HCT116 (cell line): ENCODE results near the gene CLCN3. TPM values are rescaled to one million over a fixed set of nuclear protein-coding genes. Genes with fewer than 3 reads are reported as not detected.

Source experiments
- ATAC-seq: fragments of 200-7000 bp; cut with Tn5 transposase; 2 replicates; pipeline ENCODE4 v1.9.1; 2020; ENCODE audit warnings: mild to moderate bottlenecking, moderate library complexity
- BruUV-seq: library from RNA; stranded (reverse); fragments of 400-500 nt; replicated peaks from 2 replicates; lab custom pipeline; 2021; lab: Mats Ljungman, UMichigan
- CTCF ChIA-PET: fragments of 300-600 bp; sonication (Branson Sonifier 250); formaldehyde crosslinking; loops from one replicate; lab custom pipeline; 2021; ENCODE audit warnings: antibody characterized with exemption; lab: Charles Lee
- POLR2A ChIA-PET: fragments of 300-600, 350-600 bp; sonication (Branson Sonifier 250); formaldehyde crosslinking; loops from one replicate; lab custom pipeline; 2021; ENCODE audit warnings: antibody characterized with exemption; lab: Charles Lee
- RAD21 ChIA-PET, 2 experiments: fragments of 300-600 bp; sonication (Branson Sonifier 250); formaldehyde crosslinking; loops; one replicate each; lab custom pipeline; 2023; ENCODE audit warnings: low total read pairs in 2 of 2; ENCODE audit not compliant: uncharacterized antibody in 2 of 2, unreplicated experiment in 2 of 2, low non-redundant PET in 1 of 2; lab: Charles Lee
- DNase-seq: peaks from one replicate; pipeline ENCODE4 v3.0.0-alpha.2; 2010; ENCODE audit warnings: low read depth, low spot score
- H2AFZ ChIP-seq: fragments of 200-600 bp; shearing (Covaris generic), sonication (generic); 2 replicates; pipeline ENCODE4 v1.6.1; 2017; ENCODE audit warnings: low read depth, mixed run types, mixed read lengths, antibody characterized with exemption, low read length; ENCODE audit not compliant: poor library complexity, severe bottlenecking
- H3K27ac ChIP-seq: 2 replicates; pipeline ENCODE4 v1.5.1; 2012; ENCODE audit warnings: low read depth, low read length
- H3K27me3 ChIP-seq: fragments of 200-600 bp; sonication (generic); 2 replicates; pipeline ENCODE4 v1.6.1; 2016; ENCODE audit warnings: mixed run types, low read length, mixed read lengths; ENCODE audit not compliant: insufficient read depth
- H3K36me3 ChIP-seq, 2 experiments: fragments of 200-500 bp in 1 of 2; fragments of 200-600 bp in 1 of 2; sonication (Bioruptor generic) in 1 of 2; sonication (generic) in 1 of 2; 2 replicates each; pipeline versions ENCODE4 v1.5.1 to v1.6.1; 2014 to 2016; ENCODE audit warnings: low read length in 2 of 2, inconsistent platforms in 1 of 2, mixed read lengths in 1 of 2, mixed run types in 1 of 2; ENCODE audit not compliant: insufficient read depth in 2 of 2, control insufficient read depth in 1 of 2
- H3K4me1 ChIP-seq, 2 experiments: fragments of 200-600 bp in 1 of 2; sonication (generic) in 1 of 2; 2 replicates each; pipeline versions ENCODE4 v1.5.1 to v1.6.1; 2012 to 2017; ENCODE audit warnings: low read length in 2 of 2, inconsistent platforms in 1 of 2, mild to moderate bottlenecking in 1 of 2, mixed read lengths in 1 of 2, mixed run types in 1 of 2, moderate library complexity in 1 of 2; ENCODE audit not compliant: insufficient read depth in 2 of 2, control insufficient read depth in 1 of 2
- H3K4me2 ChIP-seq: fragments of 200-600 bp; sonication (generic); 2 replicates; pipeline ENCODE4 v1.6.1; 2017; ENCODE audit warnings: mixed run types, low read length, mixed read lengths
- H3K4me3 ChIP-seq, 2 experiments: fragments of 200-600 bp in 1 of 2; sonication (generic) in 1 of 2; replicated peaks in 1 of 2; 2 replicates each; pipeline ENCODE4 v1.5.1; 2011 to 2016; ENCODE audit warnings: low read length in 2 of 2, control low read depth in 1 of 2, low read depth in 1 of 2, mild to moderate bottlenecking in 1 of 2, mixed read lengths in 1 of 2, mixed run types in 1 of 2
- H3K79me2 ChIP-seq: fragments of 200-600 bp; sonication (generic); 2 replicates; pipeline ENCODE4 v1.6.1; 2017; ENCODE audit warnings: mild to moderate bottlenecking, mixed run types, low read length, moderate library complexity, mixed read lengths; ENCODE audit not compliant: insufficient read depth
- H3K9ac ChIP-seq: fragments of 200-600 bp; sonication (generic); 2 replicates; pipeline ENCODE4 v1.6.1; 2016; ENCODE audit warnings: low read length, mixed read lengths
- H3K9me2 ChIP-seq: fragments of 200-600 bp; sonication (generic), shearing (Covaris generic); 2 replicates; pipeline ENCODE4 v1.6.1; 2017; ENCODE audit warnings: mixed run types, mild to moderate bottlenecking, moderate library complexity; ENCODE audit not compliant: insufficient read depth
- H3K9me3 ChIP-seq, 2 experiments: fragments of 200-500 bp in 1 of 2; fragments of 200-600 bp in 1 of 2; sonication (Bioruptor generic) in 1 of 2; sonication (generic) in 1 of 2; 2 replicates each; pipeline ENCODE4 v1.6.1; 2014 to 2017; ENCODE audit warnings: low read length in 2 of 2, mixed read lengths in 2 of 2, inconsistent platforms in 1 of 2, low read depth in 1 of 2, mild to moderate bottlenecking in 1 of 2, mixed run types in 1 of 2, moderate library complexity in 1 of 2; ENCODE audit not compliant: control insufficient read depth in 1 of 2, insufficient read depth in 1 of 2
- H4K20me1 ChIP-seq: fragments of 200-600 bp; sonication (generic), shearing (Covaris generic); 2 replicates; pipeline ENCODE4 v1.6.1; 2017; ENCODE audit warnings: mixed run types, mild to moderate bottlenecking, moderate library complexity; ENCODE audit not compliant: insufficient read depth
- ATF3 ChIP-seq: IDR thresholded peaks from 2 replicates; pipeline ENCODE4 v1.6.1; 2012
- CBX3 ChIP-seq: IDR thresholded peaks from 2 replicates; pipeline ENCODE4 v1.6.1; 2012; ENCODE audit warnings: low read depth
- CEBPB ChIP-seq: IDR thresholded peaks from 2 replicates; pipeline ENCODE4 v1.6.1; 2012; ENCODE audit warnings: low read depth
- CTCF ChIP-seq, 3 experiments: fragments of 200-600 bp in 1 of 3; sonication (generic) in 1 of 3; IDR thresholded peaks in 2 of 3; conservative IDR thresholded peaks in 1 of 3; 2 replicates each; pipeline ENCODE4 v1.5.1; 2012 to 2017; ENCODE audit warnings: low read depth in 2 of 3, low read length in 2 of 3, antibody characterized with exemption in 1 of 3, borderline replicate concordance in 1 of 3, control low read depth in 1 of 3, mild to moderate bottlenecking in 1 of 3, mixed read lengths in 1 of 3, mixed run types in 1 of 3, moderate library complexity in 1 of 3; ENCODE audit not compliant: insufficient read depth in 1 of 3
- EGR1 ChIP-seq: IDR thresholded peaks from 2 replicates; pipeline ENCODE4 v1.6.1; 2012; ENCODE audit warnings: low read depth
- ELF1 ChIP-seq: IDR thresholded peaks from 2 replicates; pipeline ENCODE4 v1.6.1; 2012; ENCODE audit warnings: low read depth, borderline replicate concordance
- FOSL1 ChIP-seq: IDR thresholded peaks from 2 replicates; pipeline ENCODE4 v1.6.1; 2012; ENCODE audit warnings: low read depth
- JUND ChIP-seq: IDR thresholded peaks from 2 replicates; pipeline ENCODE4 v1.6.1; 2012
- MAX ChIP-seq: IDR thresholded peaks from 2 replicates; pipeline ENCODE4 v1.6.1; 2012
- POLR2A ChIP-seq: IDR thresholded peaks from 2 replicates; pipeline ENCODE4 v1.7.0; 2011; ENCODE audit warnings: borderline replicate concordance; ENCODE audit not compliant: insufficient read depth, insufficient read length; ENCODE audit errors: extremely low read depth
- RAD21 ChIP-seq: IDR thresholded peaks from 2 replicates; pipeline ENCODE4 v1.6.1; 2012; ENCODE audit warnings: low read depth, mild to moderate bottlenecking
- REST ChIP-seq: IDR thresholded peaks from 2 replicates; pipeline ENCODE4 v1.6.1; 2012; ENCODE audit warnings: low read depth
- SIN3A ChIP-seq: IDR thresholded peaks from 2 replicates; pipeline ENCODE4 v1.6.1; 2012; ENCODE audit warnings: low read depth
- SP1 ChIP-seq: IDR thresholded peaks from 2 replicates; pipeline ENCODE4 v1.6.1; 2012; ENCODE audit warnings: low read depth
- TCF7L2 ChIP-seq: IDR thresholded peaks from 2 replicates; pipeline ENCODE4 v1.7.0; 2011; ENCODE audit warnings: borderline replicate concordance, inconsistent platforms; ENCODE audit not compliant: insufficient read depth, insufficient read length; ENCODE audit errors: extremely low read depth
- YY1 ChIP-seq: IDR thresholded peaks from 2 replicates; pipeline ENCODE4 v1.6.1; 2011; ENCODE audit warnings: low read length, low read depth, moderate library complexity, mild to moderate bottlenecking; ENCODE audit not compliant: insufficient replicate concordance; ENCODE audit errors: extremely low read depth
- ZFX ChIP-seq: fragments of 450-650 bp; IDR thresholded peaks from 2 replicates; pipeline ENCODE4 v1.6.1; 2017
- ZNF274 ChIP-seq: fragments of 200-500 bp; sonication (Bioruptor generic); IDR thresholded peaks from 2 replicates; pipeline ENCODE4 v1.6.1; 2014; ENCODE audit warnings: mild to moderate bottlenecking, low read depth, low read length, inconsistent platforms
- intact Hi-C: fragments of 100-400 bp; cut with micrococcal nuclease; formaldehyde crosslinking; loops from 2 replicates; pipeline ENCODE4 v1.10.0; 2022
- total RNA-seq: library from RNA; stranded (reverse); gene quantifications from one replicate; pipeline ENCODE4 v1.2.1, GENCODE V29; 2021; ENCODE audit not compliant: unreplicated experiment

CLCN3 gene
- total RNA-seq, 1 experiment from 2014 or later, result 60.4 TPM

GRCh38 chr4:169662206-169662605 lies 41.8 kb downstream of the CLCN3 start:
- BruUV-seq, result no TSS peak
- no peak overlapping the region for H3K27ac ChIP-seq

More at GRCh38 chr4:169662206-169662605, 41.8 kb downstream of the CLCN3 start:
- Histone ChIP-seq H3K9me3 (no peaks in the 10 kb centered on the region), H3K9ac (no peak overlapping the region), H3K27me3 (no peaks in the 10 kb centered on the region), H3K4me2 (no peak overlapping the region), H3K36me3 (no peaks in the 10 kb centered on the region), H3K4me3 (no peak overlapping the region), H3K9me2 (no peaks in the 10 kb centered on the region), H3K4me1 (peaks cover 30 to 44% of the 10 kb centered on the region in 2 experiments), H3K79me2 (peaks cover 88% of the 10 kb centered on the region), H4K20me1 (no peaks in the 10 kb centered on the region), H2AFZ (no peak overlapping the region)
- RAD21 ChIA-PET, result no interaction called here
- ATAC-seq (no peak), DNase-seq (no peak)
- intact Hi-C loops, result no loop called here
- no peak for TF ChIP-seq TCF7L2
- TF ChIP-seq CBX3, result no peak
- no peak for TF ChIP-seq JUND
- no peak for TF ChIP-seq ZFX
- no peak for TF ChIP-seq SIN3A
- no peak for TF ChIP-seq CEBPB
- TF ChIP-seq ATF3, result no peak
- TF ChIP-seq REST, result no peak
- no peak for TF ChIP-seq CTCF (IDR thresholded peaks at IDR 0.05 in 2 of 3, conservative IDR thresholded peaks at IDR 0.05 in 1 of 3; ENCODE audit: borderline replicate concordance in 1 of 3, insufficient read depth in 1 of 3, low read depth in 2 of 3, low read length in 2 of 3)
- TF ChIP-seq EGR1, result no peak
- TF ChIP-seq ELF1, result no peak
- TF ChIP-seq POLR2A, result no peak
- TF ChIP-seq FOSL1, result no peak
- TF ChIP-seq ZNF274, result no peak
- TF ChIP-seq SP1, result no peak
- TF ChIP-seq MAX, result no peak
- no peak for TF ChIP-seq RAD21
- no peak for TF ChIP-seq YY1
- POLR2A ChIA-PET, result interaction anchor here (3.6 kb wide), 1 partner anchor 12 kb away, joined by 17 read pairs; no protein-coding TSS in a partner anchor
- CTCF ChIA-PET, result no interaction called here
